Effector memory CD8-positive, alpha-beta T cell (primary cell): Measurements from ENCODE around the gene TTC23.

ENCODE experiments used
- ATAC-seq: fragments of 150-1000 bp; cut with Tn5 transposase; replicated peaks from 2 replicates; pipeline ENCODE4 v1.10.0; 2021; ENCODE audit warnings: mild to moderate bottlenecking, moderate library complexity
- DNase-seq, 3 experiments: peaks; one replicate each; pipeline ENCODE4 v3.0.0; 2021
- H3K27ac Mint-ChIP-seq, 2 donors: one replicate each; pipeline ENCODE4 v1.8.0; 2022; ENCODE audit warnings: mild to moderate bottlenecking in 2 of 2, mixed read lengths in 2 of 2, moderate library complexity in 2 of 2
- H3K27me3 Mint-ChIP-seq, 2 donors: one replicate each; pipeline ENCODE4 v1.8.0; 2022; ENCODE audit warnings: mixed read lengths in 2 of 2
- H3K36me3 Mint-ChIP-seq: one replicate; pipeline ENCODE4 v1.8.0; 2022; ENCODE audit warnings: mild to moderate bottlenecking, moderate library complexity, mixed read lengths; ENCODE audit not compliant: insufficient read depth
- H3K4me1 Mint-ChIP-seq, 2 donors: one replicate each; pipeline ENCODE4 v1.8.0; 2022; ENCODE audit warnings: low read depth in 2 of 2, mixed read lengths in 2 of 2
- H3K4me3 Mint-ChIP-seq, 2 donors: one replicate each; pipeline ENCODE4 v1.8.0; 2022; ENCODE audit warnings: mild to moderate bottlenecking in 2 of 2, mixed read lengths in 2 of 2, moderate library complexity in 2 of 2
- H3K9me3 Mint-ChIP-seq, 2 donors: one replicate each; pipeline ENCODE4 v1.8.0; 2022; ENCODE audit warnings: mixed read lengths in 2 of 2

TTC23 gene

GRCh38 chr15:99265541-99266070 is 16.2 kb upstream of the TTC23 start:
- no peak overlapping the region for H3K27ac Mint-ChIP-seq
- H3K27me3 Mint-ChIP-seq, result no peaks in the 10 kb centered on the region
- no peak for DNase-seq
- peaks cover 2% of the 10 kb centered on the region for H3K36me3 Mint-ChIP-seq
- ATAC-seq, result no peak
- H3K9me3 Mint-ChIP-seq, result no peaks in the 10 kb centered on the region
- no peak overlapping the region for H3K4me3 Mint-ChIP-seq
- no peaks in the 10 kb centered on the region for H3K4me1 Mint-ChIP-seq

- DNase-seq (no peak), ATAC-seq (no peak)
- Mint-ChIP-seq H3K27ac (no peak overlapping the region), H3K27me3 (no peaks in the 10 kb centered on the region), H3K9me3 (no peaks in the 10 kb centered on the region), H3K36me3 (peaks cover 2% of the 10 kb centered on the region), H3K4me1 (no peaks in the 10 kb centered on the region), H3K4me3 (no peak overlapping the region)
Measured at GRCh38 chr15:99264125-99264524, 14.7 kb upstream of the TTC23 start.

GRCh38 chr15:99257107-99257750 is 7.8 kb upstream of the TTC23 start:
- no peak overlapping the region for H3K4me3 Mint-ChIP-seq
- peaks cover 11 to 12% of the 10 kb centered on the region in 2 donors for H3K4me1 Mint-ChIP-seq
- H3K9me3 Mint-ChIP-seq, result no peaks in the 10 kb centered on the region
- no peak for DNase-seq
- H3K36me3 Mint-ChIP-seq, result peaks cover 2% of the 10 kb centered on the region
- H3K27ac Mint-ChIP-seq, result no peak overlapping the region
- ATAC-seq, result no peak
- no peaks in the 10 kb centered on the region for H3K27me3 Mint-ChIP-seq

- Mint-ChIP-seq H3K36me3 (peaks cover 5% of the 10 kb centered on the region), H3K9me3 (no peaks in the 10 kb centered on the region), H3K27me3 (no peaks in the 10 kb centered on the region), H3K27ac (peak overlapping the region in 1 of 2 donors; percentile 4), H3K4me1 (peaks cover 22 to 23% of the 10 kb centered on the region in 2 donors), H3K4me3 (no peak overlapping the region)
- ATAC-seq (no peak), DNase-seq (no peak)
Measured at GRCh38 chr15:99253381-99254090, 4.2 kb upstream of the TTC23 start.

- peak overlapping the region; percentile 85 to 87 for H3K4me3 Mint-ChIP-seq
- H3K4me1 Mint-ChIP-seq, result peaks cover 22 to 23% of the 10 kb centered on the region in 2 donors
- no peak for ATAC-seq
- no peaks in the 10 kb centered on the region for H3K27me3 Mint-ChIP-seq
- H3K36me3 Mint-ChIP-seq, result peaks cover 5% of the 10 kb centered on the region
- DNase-seq, result no peak
- H3K27ac Mint-ChIP-seq, result peak overlapping the region in 1 of 2 donors; percentile 84
- H3K9me3 Mint-ChIP-seq, result no peaks in the 10 kb centered on the region
Measured at GRCh38 chr15:99252326-99252725, 2.9 kb upstream of the TTC23 start.

GRCh38 chr15:99250857-99251841 is 1.8 kb upstream of the TTC23 start, which contains the start of gene LRRC28:
LRRC28 (plus strand) TSS chr15:99251481; CDS start chr15:99255958, 4,477 bp downstream.
- Mint-ChIP-seq H3K27ac (peak within 1 kb of the TSS; percentile 84 to 91), H3K9me3 (no peaks in the 10 kb centered on the region), H3K36me3 (peaks cover 5% of the 10 kb centered on the region), H3K4me3 (peak within 1 kb of the TSS; percentile 85 to 87), H3K4me1 (peaks cover 22 to 23% of the 10 kb centered on the region in 2 donors), H3K27me3 (no peaks in the 10 kb centered on the region)
- peak; percentile 87 to 89 (median 88) for DNase-seq
- peak; percentile 96 for ATAC-seq

- no peaks in the 10 kb centered on the region for H3K27me3 Mint-ChIP-seq
- H3K4me3 Mint-ChIP-seq, result peak overlapping the region; percentile 85 to 87
- H3K9me3 Mint-ChIP-seq, result no peaks in the 10 kb centered on the region
- no peak for ATAC-seq
- peaks cover 22 to 23% of the 10 kb centered on the region in 2 donors for H3K4me1 Mint-ChIP-seq
- peaks cover 5% of the 10 kb centered on the region for H3K36me3 Mint-ChIP-seq
- H3K27ac Mint-ChIP-seq, result peak overlapping the region; percentile 84 to 91
- no peak for DNase-seq
Measured at GRCh38 chr15:99250494-99250856, 1.1 kb upstream of the TTC23 start.

GRCh38 chr15:99250001-99250400 is 620 bp upstream of the TTC23 start:
- Mint-ChIP-seq H3K27ac (no peak overlapping the region), H3K9me3 (no peaks in the 10 kb centered on the region), H3K27me3 (no peaks in the 10 kb centered on the region), H3K4me3 (no peak overlapping the region), H3K4me1 (peaks cover 22 to 23% of the 10 kb centered on the region in 2 donors), H3K36me3 (peaks cover 5% of the 10 kb centered on the region)
- DNase-seq, result no peak
- no peak for ATAC-seq

GRCh38 chr15:99248000-99248715 is 1.2 kb downstream of the TTC23 start:
- H3K27ac Mint-ChIP-seq, result no peak overlapping the region

GRCh38 chr15:99247062-99247461 is 2.3 kb downstream of the TTC23 start:
- Mint-ChIP-seq H3K36me3 (peaks cover 5% of the 10 kb centered on the region), H3K4me3 (no peak overlapping the region)

More at GRCh38 chr15:99248000-99248715, 1.2 kb downstream of the TTC23 start:
- Mint-ChIP-seq H3K4me1 (peaks cover 17 to 19% of the 10 kb centered on the region in 2 donors), H3K4me3 (no peak overlapping the region), H3K36me3 (peaks cover 5% of the 10 kb centered on the region), H3K27me3 (peaks cover 5 to 8% of the 10 kb centered on the region in 2 donors), H3K9me3 (no peaks in the 10 kb centered on the region)
- DNase-seq (no peak), ATAC-seq (no peak)

GRCh38 chr15:99244306-99244705 is 5.1 kb downstream of the TTC23 start:
- Mint-ChIP-seq H3K4me3 (no peak overlapping the region), H3K27me3 (peaks cover 5 to 25% of the 10 kb centered on the region in 2 donors), H3K4me1 (no peaks in the 10 kb centered on the region), H3K27ac (no peak overlapping the region), H3K36me3 (no peaks in the 10 kb centered on the region), H3K9me3 (no peaks in the 10 kb centered on the region)
- ATAC-seq (no peak), DNase-seq (no peak)

More at GRCh38 chr15:99247062-99247461, 2.3 kb downstream of the TTC23 start:
- peaks cover 5 to 10% of the 10 kb centered on the region in 2 donors for H3K27me3 Mint-ChIP-seq
- DNase-seq (no peak), ATAC-seq (no peak)
- H3K9me3 Mint-ChIP-seq, result no peaks in the 10 kb centered on the region
- no peak overlapping the region for H3K27ac Mint-ChIP-seq
- peaks cover 10% of the 10 kb centered on the region in 2 donors for H3K4me1 Mint-ChIP-seq

- H3K9me3 Mint-ChIP-seq, result no peaks in the 10 kb centered on the region
- DNase-seq (no peak), ATAC-seq (no peak)
- no peaks in the 10 kb centered on the region for H3K36me3 Mint-ChIP-seq
- no peaks in the 10 kb centered on the region for H3K4me1 Mint-ChIP-seq
- no peak overlapping the region for H3K27ac Mint-ChIP-seq
- peaks cover 15 to 29% of the 10 kb centered on the region in 2 donors for H3K27me3 Mint-ChIP-seq
- H3K4me3 Mint-ChIP-seq, result no peak overlapping the region
Measured at GRCh38 chr15:99241752-99242151, 7.6 kb downstream of the TTC23 start.
